Measurements from ENCODE around the gene MAP2K7.
"Not testable (repeated sequence)": the region's sequence is repeated elsewhere in the genome, so short reads cannot be mapped to it uniquely, and the experiment has no call there.

MAP2K7 gene

DNA sequence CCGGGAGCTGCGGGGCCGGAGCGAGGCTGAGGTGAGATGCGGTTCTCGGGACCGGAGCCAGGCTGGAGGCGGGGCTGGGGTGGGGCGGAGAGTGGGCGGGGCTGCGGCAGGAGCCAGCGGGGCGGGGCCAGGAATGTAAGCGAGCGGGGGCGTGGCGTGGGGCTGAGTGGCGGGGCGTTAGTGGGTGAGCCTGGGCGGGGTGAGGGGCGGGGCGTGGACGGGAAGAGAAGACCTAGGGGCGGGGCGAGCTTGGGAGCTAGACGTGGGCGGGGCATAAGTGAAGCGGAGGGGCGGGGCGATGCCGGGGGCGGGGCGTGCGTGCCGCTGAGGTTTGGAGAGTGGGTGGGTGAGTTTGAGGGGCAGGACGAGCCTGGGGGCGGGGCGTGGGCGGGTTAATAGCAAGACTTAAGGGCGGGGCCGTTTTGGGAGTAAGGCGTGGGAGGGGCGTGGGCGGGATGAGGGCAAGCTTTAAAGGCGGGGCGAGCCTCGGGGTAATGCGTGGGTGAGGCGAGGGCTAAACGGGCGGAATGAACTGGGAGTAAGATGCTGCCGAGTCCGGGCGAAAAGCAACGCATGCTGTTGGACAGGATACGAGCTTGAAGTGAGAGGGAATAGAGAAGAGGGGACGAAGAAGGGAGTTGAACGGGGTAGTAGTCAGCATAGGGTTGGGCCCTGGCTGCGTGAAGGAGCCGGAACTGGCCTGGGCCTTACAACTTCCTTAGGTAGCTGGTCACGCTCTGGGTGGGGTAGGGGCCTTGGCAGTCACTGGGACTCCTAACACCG is 17.0 kb downstream of the MAP2K7 start:
- no peak for DNase-seq

GRCh38 chr19:7921302-7921966 is 17.8 kb downstream of the MAP2K7 start:
- no peak for DNase-seq

- no peak for DNase-seq
These were observed 18.5 kb downstream of the MAP2K7 start for GRCh38 chr19:7921967-7922835.

GRCh38 chr19:7922836-7923195 is 19.1 kb downstream of the MAP2K7 start:
- DNase-seq = no peak

GRCh38 chr19:7923295-7924191 is 19.9 kb downstream of the MAP2K7 start:
- no peak for DNase-seq

DNA sequence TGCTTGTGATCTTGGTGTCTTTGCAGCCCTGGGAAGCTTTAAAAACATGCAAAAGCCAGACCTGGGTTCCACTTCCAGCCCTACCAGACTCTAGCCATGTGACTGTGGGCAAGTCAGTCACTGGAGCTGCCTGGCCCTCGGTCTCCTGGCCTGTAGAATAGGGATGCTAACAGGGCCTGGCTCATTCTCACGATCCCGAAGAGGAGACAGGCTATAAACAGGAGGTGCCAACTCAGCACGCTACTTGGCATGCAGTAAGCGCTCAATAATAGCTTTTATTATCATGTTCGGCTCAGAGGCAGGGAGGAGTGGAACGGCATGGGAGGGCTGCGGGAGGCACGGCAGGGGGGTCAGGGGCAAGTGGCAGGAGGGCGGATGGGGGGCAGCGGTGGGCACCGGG is 20.6 kb downstream of the MAP2K7 start:
- DNase-seq = no peak

DNA sequence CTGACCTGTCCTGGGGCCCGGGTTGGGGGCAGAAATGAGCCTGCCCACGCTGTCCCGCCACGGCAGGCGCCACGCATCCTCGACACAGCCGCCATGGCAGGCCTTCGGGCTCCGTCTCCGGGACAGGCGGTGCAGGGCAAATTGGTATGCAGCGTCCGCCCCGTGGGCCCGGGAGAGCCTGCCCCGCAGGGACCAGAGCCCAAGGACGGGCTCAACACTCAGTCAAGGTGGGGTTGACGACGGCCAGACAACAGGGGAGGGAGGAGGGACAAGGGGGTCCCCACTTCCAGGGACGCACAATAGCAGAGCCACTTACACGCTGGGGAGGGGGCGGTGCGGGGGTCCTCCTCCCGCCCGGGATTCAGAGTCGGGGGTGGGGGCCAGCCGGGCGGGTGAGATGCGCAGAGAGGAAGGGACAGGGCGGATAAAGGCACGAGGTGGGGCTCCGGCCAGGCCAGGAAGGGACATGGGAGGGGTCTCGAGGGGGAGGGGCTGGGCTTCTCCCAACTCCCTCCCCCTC is 21.0 kb downstream of the MAP2K7 start:
- DNase-seq = no peak

DNA sequence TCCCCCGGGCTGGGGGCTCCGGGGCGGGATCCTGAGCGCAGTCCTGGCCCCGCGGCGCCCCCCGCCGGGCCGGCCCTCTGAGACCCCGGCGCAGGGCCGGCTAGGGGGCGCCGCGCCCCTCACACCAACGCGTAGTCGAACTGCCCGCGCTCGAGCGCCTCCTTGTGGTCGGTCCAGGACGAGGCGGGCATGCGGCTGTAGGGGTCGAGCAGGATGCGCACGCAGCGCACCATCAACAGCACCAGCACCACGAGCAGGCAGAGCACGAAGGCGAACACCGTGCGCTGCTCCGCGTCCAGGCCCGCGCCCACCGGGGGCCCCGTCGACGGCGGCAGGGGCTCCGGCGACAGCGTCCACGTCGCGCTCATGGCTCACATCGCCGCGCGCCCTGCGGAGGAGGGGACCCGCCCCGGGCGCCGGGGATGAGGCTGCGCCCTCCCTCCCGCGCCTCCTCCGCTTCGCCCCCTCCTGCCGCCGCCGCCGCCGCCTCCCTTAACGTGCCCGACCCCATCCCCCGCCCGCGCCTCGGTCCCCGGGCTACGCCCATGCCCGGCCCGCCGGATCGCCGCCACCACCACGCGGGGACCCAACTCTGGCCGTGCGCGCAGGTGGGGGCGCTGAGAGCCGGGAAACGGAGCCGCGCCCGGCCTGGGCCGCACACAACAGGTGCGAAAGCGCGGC is 21.6 kb downstream of the MAP2K7 start:
- no peak for DNase-seq

DNA sequence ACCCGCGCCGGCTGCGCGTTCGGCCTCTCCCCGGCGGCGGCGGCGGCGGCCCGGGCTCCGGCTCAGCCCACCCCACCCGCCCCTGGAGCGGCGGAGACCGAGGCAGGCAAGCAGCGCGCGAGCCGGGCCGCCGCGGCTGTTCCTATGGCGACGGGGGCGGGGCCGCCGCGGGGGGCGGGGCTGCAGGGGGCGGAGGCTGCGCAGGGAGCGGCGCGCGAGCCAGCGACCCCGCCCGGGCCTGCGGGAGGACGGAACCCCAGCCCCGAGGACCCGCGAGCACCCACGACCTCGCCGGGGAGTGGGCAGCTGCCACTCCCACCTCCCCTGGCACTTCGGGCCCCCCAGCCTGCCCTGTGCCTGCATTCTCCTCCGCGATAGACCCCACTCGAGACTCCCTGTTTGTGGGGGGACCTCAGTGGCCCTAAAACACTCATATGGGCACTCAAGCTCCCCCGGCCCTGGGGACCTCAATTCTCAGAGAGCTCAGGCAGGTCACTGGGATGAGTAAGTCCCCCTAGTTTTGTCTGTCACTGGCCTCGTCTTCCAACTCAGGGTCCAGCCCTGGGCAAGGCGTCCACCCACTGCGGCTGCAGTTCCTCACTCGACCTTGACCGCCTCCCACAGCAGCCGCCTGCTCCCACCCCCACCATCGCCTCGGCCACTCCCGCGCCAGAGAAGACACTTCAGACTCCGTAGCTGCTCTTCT is 22.5 kb downstream of the MAP2K7 start, which contains the start of gene CTXN1:
CTXN1 (minus strand) TSS at position 115 of the 706 bp plus-strand sequence. CDS start 597 bp downstream, outside the sequence.
- DNase-seq = no peak

GRCh38 chr19:7926727-7927604 is 23.3 kb downstream of the MAP2K7 start:
- DNase-seq = no peak

- DNase-seq = no peak
These were observed 24.1 kb downstream of the MAP2K7 start for GRCh38 chr19:7927605-7928333.

DNA sequence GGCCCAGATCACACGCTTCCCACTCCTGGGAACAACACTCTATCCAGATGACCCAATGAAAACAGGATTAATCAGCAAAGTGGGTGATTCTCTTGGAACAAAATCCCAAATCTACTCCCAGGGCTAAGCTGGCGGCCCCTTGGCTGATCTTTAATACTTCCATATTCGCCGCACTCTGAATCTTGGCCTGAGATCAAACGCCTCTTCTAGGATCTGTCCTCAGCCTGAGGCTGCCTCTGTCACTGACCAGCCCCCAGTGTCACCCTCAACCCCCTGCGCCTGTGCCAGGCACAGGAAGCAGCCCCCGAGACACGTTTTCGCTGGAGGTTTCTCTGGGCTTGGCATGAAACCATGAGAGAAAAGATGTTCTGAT is 24.6 kb downstream of the MAP2K7 start:
- no peak for DNase-seq

DNA sequence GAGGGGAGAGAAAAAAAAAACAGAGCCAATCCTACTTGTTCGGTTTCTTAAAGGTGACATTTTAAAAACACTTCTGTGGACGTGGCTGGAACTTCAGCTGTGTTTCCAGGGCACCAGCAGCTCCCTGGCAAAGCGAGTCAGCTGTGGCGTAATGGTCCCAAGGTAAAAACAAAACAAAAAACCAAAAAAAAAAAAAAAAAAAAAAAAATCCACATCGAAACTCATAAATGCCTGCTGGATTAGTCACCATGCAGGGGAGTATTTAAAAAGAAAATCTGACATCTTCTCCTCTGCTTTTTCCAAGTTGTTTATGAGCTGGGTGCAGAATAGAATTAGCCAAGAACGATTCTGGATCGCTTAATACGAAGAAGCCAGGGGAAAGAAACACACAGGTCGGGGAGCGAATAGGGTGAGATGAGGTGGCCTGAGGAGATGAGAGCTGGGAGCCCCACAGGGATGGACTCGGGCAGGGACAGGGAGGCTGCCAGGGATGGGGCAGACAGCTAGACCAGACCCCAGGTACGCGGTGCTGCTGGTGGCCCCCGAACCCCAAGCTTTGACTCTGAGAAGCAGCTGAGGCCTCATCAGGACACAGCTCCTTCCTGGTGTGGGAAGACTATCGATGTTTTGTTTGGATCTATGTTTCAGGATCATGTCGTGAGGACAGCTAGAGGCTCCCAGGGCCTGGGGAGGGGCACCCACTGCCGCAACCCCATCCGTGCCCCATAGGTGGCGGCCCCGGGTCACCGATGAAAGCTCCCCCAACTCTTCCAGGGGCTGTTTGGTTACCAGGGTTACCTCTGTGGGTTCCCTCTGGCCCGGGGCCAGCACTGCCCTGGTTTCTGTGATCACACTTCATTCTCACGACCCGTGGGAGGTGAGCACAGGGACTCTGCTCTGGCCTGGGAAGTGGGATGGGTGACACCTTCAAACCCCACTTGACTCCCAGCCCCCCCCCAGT is 25.3 kb downstream of the MAP2K7 start:
- no peak for DNase-seq

DNA sequence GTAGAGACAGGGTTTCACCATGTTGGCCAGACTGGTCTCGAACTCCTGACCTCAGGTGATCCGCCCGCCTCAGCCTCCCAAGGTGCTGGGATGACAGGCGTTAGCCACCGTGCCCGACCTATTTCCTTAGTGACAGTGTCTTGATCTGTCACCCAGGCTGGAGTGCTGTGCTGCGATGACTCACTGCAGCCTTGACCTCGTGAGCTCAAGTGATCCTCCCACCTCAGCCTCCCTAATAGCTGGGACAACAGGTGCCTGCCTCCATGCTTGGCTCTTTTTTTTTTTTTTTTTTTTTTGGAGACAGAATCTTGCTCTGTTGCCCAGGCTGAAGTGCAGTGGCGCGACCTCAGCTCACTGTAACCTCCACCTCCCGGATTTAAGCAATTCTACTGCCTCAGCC is 26.4 kb downstream of the MAP2K7 start:
- DNase-seq = not testable (repeated sequence)

DNA sequence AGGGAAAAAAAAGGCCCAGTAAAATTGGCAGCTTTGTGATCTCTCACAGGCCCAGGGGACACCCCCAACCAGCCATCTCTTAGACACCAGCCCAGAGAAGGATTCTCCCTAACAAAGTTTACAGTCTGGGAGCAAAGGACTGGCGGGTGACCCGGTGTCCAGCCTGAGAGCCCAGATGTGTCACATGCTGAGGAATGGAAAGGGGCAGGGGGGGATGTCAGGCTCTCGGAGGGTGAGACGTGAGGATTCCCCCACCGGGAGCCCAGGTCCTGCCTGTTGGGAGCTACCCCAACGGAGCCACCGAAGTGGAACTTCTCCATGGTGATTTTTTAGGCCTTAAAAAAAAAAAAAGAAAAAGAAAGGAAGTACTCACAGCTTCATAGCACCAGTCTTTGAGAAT is 27.1 kb downstream of the MAP2K7 start:
- no peak for DNase-seq

DNA sequence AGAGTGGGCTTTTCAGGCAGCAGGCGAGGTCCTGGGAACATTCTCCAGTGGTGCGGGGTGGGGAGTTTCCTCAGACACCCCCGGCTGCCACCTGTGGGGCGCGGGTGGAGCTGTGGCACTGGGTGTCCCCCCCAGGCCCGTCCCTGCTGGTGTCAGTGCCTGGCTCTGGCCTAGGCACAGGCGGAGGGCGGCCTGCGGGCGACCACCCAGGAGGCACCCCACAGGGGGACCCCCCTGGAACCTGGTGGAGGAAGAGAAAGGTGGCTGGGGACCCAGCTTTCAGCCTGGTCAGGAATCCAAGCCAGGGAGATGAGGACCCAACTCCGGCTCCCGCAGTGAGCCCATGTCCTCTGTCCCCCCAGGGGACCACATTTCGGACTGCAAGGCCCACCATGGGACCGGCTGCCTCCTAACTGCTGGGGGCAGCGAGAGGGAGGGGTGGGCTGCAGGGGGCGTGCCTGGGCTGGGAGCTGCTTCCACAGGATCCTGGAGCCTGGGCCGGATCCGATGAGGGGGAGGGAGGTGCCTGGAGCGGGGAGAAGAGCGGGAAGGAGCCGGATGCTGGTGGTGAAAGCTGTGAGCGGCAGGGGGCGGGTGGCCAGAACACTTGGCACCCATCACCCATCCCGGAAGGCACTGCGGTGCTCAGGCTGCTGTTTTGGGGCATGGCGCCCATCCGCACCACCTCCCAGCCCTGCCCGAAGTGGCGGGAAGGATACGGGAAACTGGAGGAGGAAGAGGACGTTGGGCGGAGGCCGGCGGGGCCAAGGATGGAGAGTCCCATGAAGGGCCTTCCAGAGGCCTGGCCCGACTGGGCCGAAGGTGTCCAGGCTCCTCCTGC is 27.8 kb downstream of the MAP2K7 start:
- DNase-seq = no peak

Measured in cortex of kidney (tissue), 1 donor.